Heart left ventricle (tissue), 16 donors: ENCODE measurements around the gene PCSK5. TPM values are rescaled to one million over a fixed set of nuclear protein-coding genes. Genes with fewer than 3 reads are reported as not detected.

Experiments
- ATAC-seq, 4 donors: fragments of 200-7000 bp; cut with Tn5 transposase; one replicate each; pipeline ENCODE4 v1.9.1; 2020 to 2022; ENCODE audit warnings: moderate library complexity in 4 of 4, mild to moderate bottlenecking in 3 of 4, moderate number of reproducible peaks in 1 of 4
- DNase-seq, 5 donors: peaks; one replicate each; pipeline ENCODE4 v3.0.0-alpha.2; 2020
- H3K27ac ChIP-seq, 12 donors: fragments of 200-600 bp; sonication (generic) in 4 of 12; one replicate each; pipeline versions ENCODE4 v1.5.0 to v1.8.0; 2016 to 2022; ENCODE audit warnings: mild to moderate bottlenecking in 2 of 12
- H3K27me3 ChIP-seq, 9 donors: fragments of 200-600 bp; sonication (generic) in 2 of 9; one replicate each; pipeline versions ENCODE4 v1.5.1 to v1.8.0; 2016 to 2022; ENCODE audit warnings: mild to moderate bottlenecking in 3 of 9
- H3K36me3 ChIP-seq, 9 donors: fragments of 200-600 bp; sonication (generic) in 2 of 9; one replicate each; pipeline versions ENCODE4 v1.5.0 to v1.8.0; 2018 to 2022; ENCODE audit warnings: mild to moderate bottlenecking in 2 of 9
- H3K4me1 ChIP-seq, 12 donors: fragments of 200-600 bp; sonication (generic) in 4 of 12; one replicate each; pipeline versions ENCODE4 v1.5.0 to v1.8.0; 2016 to 2022; ENCODE audit warnings: mild to moderate bottlenecking in 3 of 12
- H3K4me3 ChIP-seq, 12 donors: fragments of 200-600 bp; sonication (generic) in 4 of 12; one replicate each; pipeline versions ENCODE4 v1.5.0 to v1.8.0; 2017 to 2022; ENCODE audit warnings: mild to moderate bottlenecking in 9 of 12, moderate library complexity in 4 of 12
- H3K9me3 ChIP-seq, 12 donors: fragments of 200-600 bp; sonication (generic) in 4 of 12; one replicate each; pipeline versions ENCODE4 v1.5.0 to v1.8.0; 2016 to 2022; ENCODE audit warnings: mild to moderate bottlenecking in 1 of 12
- CTCF ChIP-seq, 12 donors: fragments of 200-600 bp; sonication (generic) in 4 of 12; IDR thresholded peaks; one replicate each; pipeline versions ENCODE4 v1.5.0 to v1.8.0; 2018 to 2022; ENCODE audit warnings: antibody characterized with exemption in 12 of 12, mild to moderate bottlenecking in 5 of 12
- POLR2A ChIP-seq, 2 donors: fragments of 450-650 bp; IDR thresholded peaks; one replicate each; pipeline ENCODE4 v1.6.1; 2017; ENCODE audit warnings: antibody characterized with exemption in 2 of 2, mild to moderate bottlenecking in 2 of 2, moderate library complexity in 2 of 2
- WGBS, 4 donors: extraction: QIAGEN DNeasy Blood & Tissue Kit in 2 of 4; methylation state at CpG; one replicate each; pipeline versions ENCODE4 v1.1.5 to v1.1.7; 2013 to 2018; 5-methylcytosine and 5-hydroxymethylcytosine counted together
- intact Hi-C, 10 donors: fragments of 100-400 bp; cut with DNase I; formaldehyde crosslinking; loops; one replicate each; pipeline versions ENCODE4 v1.11.1 to v1.14.2; 2022
- polyA plus RNA-seq, 2 donors: library from polyadenylated mRNA; stranded (reverse); fragments of 200-250 nt; gene quantifications; one replicate each; pipeline ENCODE4 v1.2.3, GENCODE V29; 2013
- total RNA-seq, 9 donors: library from RNA; depleted of rRNA in 2 of 9; stranded (reverse); fragments of >200 nt in 2 of 9; fragmentation: NEBNext Ultra II Directional in 3 of 9; extraction: Animal tissue kit (Norgen Biotek cat#: 25700) in 3 of 9; gene quantifications; one replicate each; pipeline versions ENCODE4 v1.1.0 to v1.2.4, GENCODE V29; 2016 to 2023
- donor health status: ischemic (EF 13 %, LVEDD 7.1; RV severe dilation, severe dysfunction).
- donor health status: healthy with polysubstance abuse.
- donor health status: DM: no; HTN: yes; CAD: no.
- donor health status: DM: no; HTN: no; CAD: no.
- donor health status: ischemic (EF 25% LVEDD 6.9; RV normal size, moderate dysfunction).
- donor health status: ischemic (EF 25% LVEDD 5.7; RV mildly dilated, moderate dysfunction).
- donor health status: healthy.
- donor health status: DM: yes; HTN: yes; CAD: no.
- donor health status: ischemic (EF 35%, LVEDD 5.7; RV mildly dilated, moderate dysfunction).
- donor health status: nonischemic (EF 11% LVEDD 7.7; RV severe dilation, severe dysfunction).
- donor health status: DM: yes; HTN: yes; CAD: no.
- donor health status: PGD.
- donor health status: ischemic (EF 29% LVEDD 5.4; RV normal size, mild dysfunction).
- donor health status: nonischemic (EF 23%, LVEDD 6.1; RV moderate dilation, normal function).

Gene PCSK5
- total and polyA plus RNA-seq, 11 donors = 1.3 to 13.6 (median 5.9) TPM

- intact Hi-C loops = no loop called here
- Histone ChIP-seq H3K36me3 (peaks cover 0 to 47% (median 5%) of the 10 kb centered on the region in 9 donors), H3K27me3 (no peaks in the 10 kb centered on the region), H3K4me1 (peaks cover 0 to 4% (median 0%) of the 10 kb centered on the region in 12 donors), H3K27ac (no peak overlapping the region), H3K4me3 (no peak overlapping the region), H3K9me3 (no peaks in the 10 kb centered on the region)
- 95% methylated on average over 2 of the region's 2 CpGs for WGBS, 4 donors
- no peak for ATAC-seq
- no peak for DNase-seq
- TF ChIP-seq CTCF (IDR thresholded peaks at IDR 0.05) = no peak
- TF ChIP-seq POLR2A (IDR thresholded peaks at IDR 0.05) = no peak
These were observed 137.4 kb downstream of the PCSK5 start for GRCh38 chr9:76027861-76028260.

GRCh38 chr9:76032038-76032796, 141.7 kb downstream of the PCSK5 start:
- DNase-seq = no peak
- WGBS, 4 donors = 80 to 86% (median 82%) methylated on average over 6 of the region's 6 CpGs
- no peak overlapping the region for H3K27ac ChIP-seq
- H3K27me3 ChIP-seq = no peaks in the 10 kb centered on the region
- no peak overlapping the region for H3K4me3 ChIP-seq
- peaks cover 0 to 4% (median 0%) of the 10 kb centered on the region in 12 donors for H3K4me1 ChIP-seq
- intact Hi-C loops = no loop called here
- no peak for ATAC-seq
- H3K36me3 ChIP-seq = peaks cover 0 to 68% (median under 1%) of the 10 kb centered on the region in 9 donors
- TF ChIP-seq CTCF (IDR thresholded peaks at IDR 0.05) (no peak), POLR2A (IDR thresholded peaks at IDR 0.05) (no peak)
- no peaks in the 10 kb centered on the region for H3K9me3 ChIP-seq

GRCh38 chr9:76032797-76033373, 142.4 kb downstream of the PCSK5 start:
- intact Hi-C loops = no loop called here
- ATAC-seq (no peak), DNase-seq (no peak)
- WGBS, 4 donors = 91 to 95% (median 92%) methylated on average over 6 of the region's 6 CpGs
- H3K36me3 ChIP-seq = peaks cover 0 to 65% (median 0%) of the 10 kb centered on the region in 9 donors
- no peaks in the 10 kb centered on the region for H3K9me3 ChIP-seq
- no peak for TF ChIP-seq POLR2A (IDR thresholded peaks at IDR 0.05)
- no peak for TF ChIP-seq CTCF (IDR thresholded peaks at IDR 0.05)
- H3K27ac ChIP-seq = no peak overlapping the region
- H3K4me1 ChIP-seq = peaks cover 0 to 4% (median 0%) of the 10 kb centered on the region in 12 donors
- no peak overlapping the region for H3K4me3 ChIP-seq
- H3K27me3 ChIP-seq = no peaks in the 10 kb centered on the region

- H3K27ac ChIP-seq = no peak overlapping the region
- intact Hi-C loops = no loop called here
- ATAC-seq = no peak
- peaks cover 0 to 4% (median 0%) of the 10 kb centered on the region in 12 donors for H3K4me1 ChIP-seq
- 90 to 96% (median 93%) methylated on average over 3 of the region's 3 CpGs for WGBS, 4 donors
- DNase-seq = no peak
- peaks cover 0 to 55% (median 0%) of the 10 kb centered on the region in 9 donors for H3K36me3 ChIP-seq
- no peak overlapping the region for H3K4me3 ChIP-seq
- no peak for TF ChIP-seq POLR2A (IDR thresholded peaks at IDR 0.05)
- TF ChIP-seq CTCF (IDR thresholded peaks at IDR 0.05) = no peak
- H3K27me3 ChIP-seq = no peaks in the 10 kb centered on the region
- H3K9me3 ChIP-seq = no peaks in the 10 kb centered on the region
These were observed 143.6 kb downstream of the PCSK5 start for GRCh38 chr9:76034049-76034448.
